IPS-18a (cell line): ENCODE measurements around the gene CDH20.

Experiments used
- H3K27ac ChIP-seq: one replicate; pipeline ENCODE4 v1.5.1; 2013; ENCODE audit warnings: low read length
- H3K27me3 ChIP-seq: one replicate; pipeline ENCODE4 v1.6.1; 2013; ENCODE audit warnings: mild to moderate bottlenecking, low read length; ENCODE audit not compliant: control insufficient read depth, insufficient read depth
- H3K36me3 ChIP-seq: one replicate; pipeline ENCODE4 v1.6.1; 2013; ENCODE audit warnings: low read depth, low read length; ENCODE audit not compliant: control insufficient read depth
- H3K4me1 ChIP-seq: one replicate; pipeline ENCODE4 v1.6.1; 2013; ENCODE audit warnings: low read depth, low read length; ENCODE audit not compliant: control insufficient read depth
- H3K4me3 ChIP-seq: one replicate; pipeline ENCODE4 v1.5.1; 2013; ENCODE audit warnings: low read length
- H3K9ac ChIP-seq: one replicate; pipeline ENCODE4 v1.6.1; 2013; ENCODE audit warnings: mild to moderate bottlenecking, low read length, moderate library complexity
- H3K9me3 ChIP-seq: one replicate; pipeline ENCODE4 v1.6.1; 2013; ENCODE audit warnings: low read depth, low read length; ENCODE audit not compliant: control insufficient read depth

The CDH20 gene

DNA sequence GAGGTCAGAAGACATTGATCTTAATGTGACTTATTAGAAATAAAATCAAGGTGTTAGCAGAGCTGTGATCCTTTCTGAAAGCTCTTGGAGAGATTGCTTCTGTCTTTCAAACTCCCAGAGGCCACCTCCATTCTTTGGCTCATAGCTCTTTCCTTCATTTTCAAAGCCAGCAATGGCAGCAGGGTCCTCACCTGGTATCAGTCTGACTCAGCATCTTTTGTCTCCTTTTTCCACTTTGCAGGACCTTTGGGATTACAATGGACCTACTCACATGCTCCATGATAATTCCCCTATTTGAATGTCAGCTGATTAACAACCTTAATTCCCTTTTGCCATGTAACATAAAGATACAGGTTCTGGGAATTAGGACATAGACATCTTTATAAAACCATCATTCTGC lies 6.8 kb upstream of the CDH20 start:
- Histone ChIP-seq H3K4me1 (no peaks in the 10 kb centered on the region), H3K27me3 (no peaks in the 10 kb centered on the region), H3K4me3 (no peak overlapping the region)

DNA sequence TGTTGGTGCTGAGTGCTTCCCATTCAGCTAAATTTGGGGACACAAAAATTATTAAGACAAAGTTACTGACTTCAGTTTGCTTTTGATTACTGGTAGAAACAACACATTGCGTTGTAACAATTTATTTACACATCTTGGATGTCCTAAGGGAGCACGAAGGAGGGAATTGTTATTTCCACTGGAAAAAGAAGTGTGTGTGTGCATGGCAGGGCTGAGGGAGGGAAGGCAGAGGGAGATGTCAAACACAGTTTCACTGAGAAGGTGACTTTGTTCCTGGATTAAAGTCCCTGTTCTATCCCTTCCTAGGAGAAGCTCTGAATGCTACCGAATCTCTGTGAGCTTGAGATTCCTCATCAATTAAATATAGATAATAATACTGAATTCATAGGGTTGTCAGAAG lies 3.8 kb upstream of the CDH20 start:
- Histone ChIP-seq H3K27ac (no peak overlapping the region), H3K9ac (no peak overlapping the region), H3K36me3 (no peaks in the 10 kb centered on the region), H3K9me3 (no peaks in the 10 kb centered on the region), H3K4me1 (peaks cover 5% of the 10 kb centered on the region), H3K27me3 (peaks cover 12% of the 10 kb centered on the region), H3K4me3 (no peak overlapping the region)

More for the DNA sequence above, 6.8 kb upstream of the CDH20 start:
- no peak overlapping the region for H3K27ac ChIP-seq
- no peaks in the 10 kb centered on the region for H3K9me3 ChIP-seq
- no peaks in the 10 kb centered on the region for H3K36me3 ChIP-seq
- no peak overlapping the region for H3K9ac ChIP-seq

DNA sequence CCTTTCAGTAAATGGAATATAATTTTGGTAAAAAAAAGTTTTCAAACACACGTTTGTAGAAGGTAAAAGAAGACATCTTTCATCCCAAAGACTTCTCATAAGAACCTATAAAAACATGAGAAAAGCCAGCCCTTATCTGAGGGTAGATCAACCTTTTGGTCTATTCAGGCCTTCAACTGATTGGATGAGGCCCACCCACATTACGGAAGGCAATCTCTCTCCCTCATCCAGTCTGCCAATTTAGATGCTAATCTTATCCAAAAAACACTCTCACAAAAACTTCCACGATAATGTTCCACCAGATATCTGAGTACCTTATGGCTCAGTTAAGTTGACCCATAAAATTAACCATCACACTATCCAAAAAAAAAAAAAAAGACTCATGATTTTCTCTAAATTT lies 2.2 kb upstream of the CDH20 start:
- Histone ChIP-seq H3K36me3 (no peaks in the 10 kb centered on the region), H3K4me1 (peaks cover 5% of the 10 kb centered on the region), H3K27me3 (peaks cover 28% of the 10 kb centered on the region), H3K4me3 (no peak overlapping the region), H3K9ac (no peak overlapping the region), H3K27ac (no peak overlapping the region), H3K9me3 (no peaks in the 10 kb centered on the region)

DNA sequence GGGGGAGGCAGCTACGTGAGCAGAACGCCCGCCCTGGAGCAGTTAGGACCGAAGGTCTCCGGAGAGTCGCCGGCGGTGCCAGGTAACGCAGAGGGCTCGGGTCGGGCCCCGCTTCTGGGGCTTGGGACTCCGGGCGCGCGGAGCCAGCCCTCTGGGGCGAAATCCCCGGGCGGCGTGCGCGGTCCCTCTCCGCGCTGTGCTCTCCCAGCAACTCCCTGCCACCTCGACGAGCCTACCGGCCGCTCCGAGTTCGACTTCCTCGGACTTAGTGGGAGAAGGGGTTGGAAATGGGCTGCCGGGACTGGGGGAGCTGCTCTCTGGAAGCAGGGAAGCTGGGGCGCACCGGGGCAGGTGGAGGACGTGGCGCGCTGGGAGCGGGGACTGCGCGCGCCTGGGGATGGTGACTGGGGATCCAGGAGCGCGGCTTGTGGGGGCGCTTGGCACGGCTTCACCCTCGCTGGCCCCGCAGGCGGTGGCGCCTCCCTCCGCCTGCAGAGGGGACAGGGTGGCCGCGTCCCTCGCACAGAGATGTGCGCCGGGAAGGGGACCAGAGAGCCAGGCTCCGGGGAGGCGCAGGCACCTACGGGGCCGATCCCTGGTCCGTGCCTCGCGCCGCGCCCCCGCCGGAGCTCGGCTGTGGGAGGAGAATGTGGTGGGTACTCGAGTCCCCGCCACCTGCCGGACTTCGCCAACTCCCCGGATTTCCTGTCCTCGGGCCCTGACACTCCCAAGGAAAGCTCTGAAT lies 688 bp downstream of the CDH20 start:
- Histone ChIP-seq H3K4me3 (peak overlapping the region; percentile 78), H3K27ac (no peak overlapping the region), H3K4me1 (peaks cover 5% of the 10 kb centered on the region), H3K36me3 (no peaks in the 10 kb centered on the region), H3K9ac (no peak overlapping the region), H3K27me3 (peaks cover 34% of the 10 kb centered on the region), H3K9me3 (no peaks in the 10 kb centered on the region)

DNA sequence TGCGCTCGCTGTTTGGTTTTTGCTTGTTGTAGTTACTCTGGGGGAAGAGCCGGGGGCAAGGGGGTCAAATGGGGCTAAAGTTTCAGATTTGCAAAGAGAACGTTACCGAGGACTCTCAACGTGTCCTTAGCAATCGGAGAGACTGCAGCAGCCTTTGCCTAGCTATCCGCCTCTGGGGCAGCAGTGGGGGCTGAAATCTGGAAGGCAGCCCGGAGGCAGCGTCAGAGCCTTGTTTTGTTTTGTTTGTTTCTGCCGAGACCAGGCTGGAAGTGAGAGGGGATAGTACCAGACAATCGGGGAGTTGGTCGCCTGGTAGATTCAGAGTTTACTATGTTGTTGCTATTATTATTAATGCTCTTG lies 1.2 kb downstream of the CDH20 start:
- no peaks in the 10 kb centered on the region for H3K9me3 ChIP-seq
- H3K27me3 ChIP-seq = peaks cover 34% of the 10 kb centered on the region
- no peak overlapping the region for H3K27ac ChIP-seq
- H3K36me3 ChIP-seq = no peaks in the 10 kb centered on the region
- no peak overlapping the region for H3K9ac ChIP-seq
- H3K4me1 ChIP-seq = peaks cover 5% of the 10 kb centered on the region
- peak overlapping the region; percentile 78 for H3K4me3 ChIP-seq

DNA sequence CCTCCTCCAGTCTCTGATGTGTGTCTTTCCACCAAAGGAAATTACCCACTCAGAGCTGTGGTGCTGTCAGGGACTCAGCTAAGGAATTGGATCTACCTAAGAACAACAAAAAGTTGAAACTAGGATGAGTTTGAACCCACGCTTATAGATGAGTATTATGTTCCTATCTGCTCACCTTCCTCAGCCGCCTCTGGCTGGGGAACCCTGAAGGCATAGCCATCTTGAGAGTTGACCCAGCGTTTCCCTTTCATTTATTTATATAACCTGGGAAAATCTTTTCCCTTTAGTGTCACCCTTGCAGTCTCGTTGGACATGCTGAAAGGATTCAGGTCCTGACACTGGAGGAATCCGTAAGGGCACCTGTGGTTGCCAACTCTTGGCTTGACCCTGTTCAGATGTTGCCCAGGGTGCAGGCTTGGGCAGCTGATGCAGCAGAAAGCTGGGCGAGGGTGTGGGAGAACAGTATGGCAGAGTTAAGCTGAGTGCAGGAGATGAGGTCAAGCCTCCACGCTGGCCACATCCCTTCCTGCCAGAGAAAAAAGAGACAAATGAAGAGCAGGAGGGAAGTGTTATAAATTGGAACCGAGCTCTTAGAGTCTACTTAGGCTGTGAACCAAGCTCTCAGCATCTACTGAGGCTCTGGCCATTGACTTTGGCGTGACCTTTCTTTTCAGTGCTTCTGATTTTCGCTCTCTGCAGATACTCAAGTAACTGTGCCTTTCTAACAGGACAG lies 1.9 kb downstream of the CDH20 start:
- H3K9me3 ChIP-seq = no peaks in the 10 kb centered on the region
- no peaks in the 10 kb centered on the region for H3K36me3 ChIP-seq
- H3K27ac ChIP-seq = no peak overlapping the region
- no peak overlapping the region for H3K9ac ChIP-seq
- H3K4me3 ChIP-seq = peak overlapping the region; percentile 78
- peaks cover 5% of the 10 kb centered on the region for H3K4me1 ChIP-seq
- H3K27me3 ChIP-seq = peaks cover 34% of the 10 kb centered on the region

DNA sequence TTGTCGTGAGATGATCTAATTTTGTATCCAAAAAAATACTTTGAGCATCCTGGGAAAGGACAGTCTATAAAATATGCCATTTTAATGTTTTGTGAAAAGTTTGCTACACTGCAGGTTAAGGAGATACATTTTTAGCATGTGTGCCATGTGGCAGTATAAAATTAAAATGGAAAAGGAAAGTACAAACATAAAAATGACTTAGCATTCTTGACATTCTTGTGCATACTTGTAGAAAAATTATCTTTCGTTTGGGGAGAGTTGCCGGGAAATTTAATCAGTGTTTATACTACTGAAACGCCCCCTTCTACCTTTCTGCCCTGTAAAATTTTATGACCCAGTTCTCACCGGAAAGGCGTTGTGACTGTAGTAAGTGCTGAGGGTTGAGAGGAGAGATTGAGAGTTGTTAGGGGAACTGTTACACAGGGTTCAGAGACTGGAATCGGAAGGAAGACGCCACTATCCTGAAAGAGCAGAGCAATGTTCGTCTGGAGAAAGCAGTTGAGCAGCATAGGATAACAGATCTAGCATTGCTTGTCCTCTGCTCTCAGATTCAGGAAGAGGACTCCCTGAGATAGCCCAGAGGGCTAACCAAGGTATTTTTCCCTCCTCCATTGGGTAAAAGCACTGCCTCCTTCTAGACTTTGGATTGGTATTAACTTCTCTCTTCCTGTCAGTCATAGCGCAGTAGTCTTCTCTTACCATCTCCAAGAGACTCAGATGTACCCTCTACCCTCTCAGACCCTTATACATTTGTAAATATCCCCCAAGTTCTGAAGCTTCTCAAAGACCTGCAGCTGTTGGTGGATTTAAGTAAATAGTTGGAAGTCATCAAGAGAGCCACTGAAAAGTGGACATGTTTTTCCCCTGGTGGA lies 2.7 kb downstream of the CDH20 start:
- no peak overlapping the region for H3K27ac ChIP-seq
- peaks cover 34% of the 10 kb centered on the region for H3K27me3 ChIP-seq
- no peaks in the 10 kb centered on the region for H3K9me3 ChIP-seq
- H3K36me3 ChIP-seq = no peaks in the 10 kb centered on the region
- H3K4me3 ChIP-seq = no peak overlapping the region
- H3K9ac ChIP-seq = no peak overlapping the region
- H3K4me1 ChIP-seq = peaks cover 5% of the 10 kb centered on the region

DNA sequence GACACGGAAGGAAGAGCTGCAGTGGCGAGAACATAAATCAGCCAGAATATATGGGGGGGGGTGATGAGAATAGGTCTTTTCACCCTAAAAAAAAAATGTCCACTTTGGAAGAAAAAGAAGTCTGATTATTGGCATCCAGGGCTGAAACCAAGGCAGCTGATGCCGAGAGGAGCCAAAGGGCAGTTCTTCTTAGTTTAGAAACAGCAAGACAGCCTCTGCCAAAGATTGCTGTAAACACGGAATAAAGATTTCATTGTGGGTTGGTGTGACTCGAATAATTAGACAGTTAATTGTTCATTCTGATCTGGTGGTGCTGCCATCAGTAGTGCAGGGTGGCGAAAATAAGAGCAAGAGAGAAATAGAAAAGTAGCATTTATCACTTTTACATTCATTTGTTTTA lies 3.5 kb downstream of the CDH20 start:
- Histone ChIP-seq H3K4me3 (no peak overlapping the region), H3K4me1 (peaks cover 5% of the 10 kb centered on the region), H3K27me3 (peaks cover 34% of the 10 kb centered on the region), H3K27ac (no peak overlapping the region), H3K9ac (no peak overlapping the region), H3K36me3 (no peaks in the 10 kb centered on the region), H3K9me3 (no peaks in the 10 kb centered on the region)

DNA sequence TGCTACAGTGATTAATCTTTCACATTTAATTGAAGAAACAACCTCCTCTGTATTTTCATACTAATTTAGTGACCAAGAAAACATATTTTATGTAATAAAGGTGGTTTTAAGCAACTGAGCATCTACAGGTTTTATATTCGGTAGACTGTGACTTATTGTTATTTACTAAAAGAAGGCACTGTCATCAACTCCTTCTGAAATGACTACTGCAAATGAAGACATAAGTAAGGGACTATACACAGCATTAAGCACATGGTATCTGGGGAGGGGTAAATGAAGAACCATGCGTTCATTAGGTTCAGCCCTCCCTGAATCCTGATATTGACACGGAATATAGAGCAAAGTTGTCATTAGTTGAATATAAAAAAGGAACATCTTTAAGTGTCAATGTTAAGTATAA lies 4.3 kb downstream of the CDH20 start:
- no peak overlapping the region for H3K9ac ChIP-seq
- H3K4me3 ChIP-seq = no peak overlapping the region
- H3K9me3 ChIP-seq = no peaks in the 10 kb centered on the region
- no peaks in the 10 kb centered on the region for H3K36me3 ChIP-seq
- peaks cover 34% of the 10 kb centered on the region for H3K27me3 ChIP-seq
- H3K4me1 ChIP-seq = peaks cover 5% of the 10 kb centered on the region
- H3K27ac ChIP-seq = no peak overlapping the region

DNA sequence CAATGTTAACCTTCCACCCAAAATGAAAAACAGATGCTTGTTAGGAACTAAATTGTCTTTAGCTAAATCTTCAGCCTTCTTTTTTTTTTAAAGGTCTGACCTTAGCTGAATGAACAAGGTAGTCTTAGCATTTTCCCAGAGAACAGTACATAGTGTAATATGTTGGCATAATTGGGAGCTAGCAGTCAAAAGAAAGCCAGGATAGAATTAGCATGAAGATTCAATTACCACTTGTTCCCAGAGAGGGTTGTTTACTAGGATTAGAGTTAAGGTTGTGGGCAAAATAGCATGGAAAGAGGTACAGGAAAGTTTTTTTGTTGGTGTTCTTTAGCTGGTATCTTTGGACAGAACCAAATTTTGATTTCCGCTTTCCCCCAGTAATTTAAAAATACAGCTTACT lies 6.9 kb downstream of the CDH20 start:
- Histone ChIP-seq H3K4me1 (no peaks in the 10 kb centered on the region), H3K27ac (no peak overlapping the region), H3K9me3 (no peaks in the 10 kb centered on the region), H3K9ac (no peak overlapping the region), H3K36me3 (no peaks in the 10 kb centered on the region), H3K27me3 (peaks cover 15% of the 10 kb centered on the region), H3K4me3 (no peak overlapping the region)

DNA sequence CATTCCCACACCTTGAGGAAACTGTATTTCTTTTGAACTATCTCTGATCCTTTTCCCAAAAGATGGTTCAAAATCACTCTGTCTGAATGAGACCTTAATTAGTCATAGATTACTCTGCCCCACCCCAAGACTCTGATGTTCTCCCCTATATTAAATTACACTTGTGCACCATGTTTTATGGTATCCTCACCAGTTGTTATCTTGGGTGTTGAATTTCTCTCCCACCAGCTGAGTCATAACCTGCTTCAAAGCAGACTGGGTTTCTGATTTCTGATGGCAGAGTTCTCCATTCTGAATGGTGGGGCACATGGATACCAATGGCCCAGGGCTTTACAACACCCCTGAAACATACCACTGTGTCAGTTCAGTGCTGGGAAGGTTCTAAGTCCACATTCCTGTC lies 15.0 kb downstream of the CDH20 start:
- Histone ChIP-seq H3K9ac (no peak overlapping the region), H3K9me3 (no peaks in the 10 kb centered on the region), H3K27me3 (no peaks in the 10 kb centered on the region), H3K4me1 (no peaks in the 10 kb centered on the region), H3K36me3 (no peaks in the 10 kb centered on the region), H3K27ac (no peak overlapping the region), H3K4me3 (no peak overlapping the region)
